Mucosa of descending colon (tissue), 3 donors: ENCODE results near the gene TMEM130. TPM values are rescaled to one million over a fixed set of nuclear protein-coding genes. Genes with fewer than 3 reads are reported as not detected.
A peak's percentile ranks its signal among the peaks of the same experiment; 100 is the strongest.

Experiments
- ATAC-seq: fragments of 200-7000 bp; cut with Tn5 transposase; one replicate; pipeline ENCODE4 v1.9.1; 2020; ENCODE audit warnings: mild to moderate bottlenecking, moderate library complexity
- DNase-seq, 3 donors: peaks; one replicate each; pipeline ENCODE4 v3.0.0-alpha.2; 2020
- H3K36me3 ChIP-seq: fragments of 200-600 bp; one replicate; pipeline ENCODE4 v1.8.0; 2021; ENCODE audit warnings: low read depth, mild to moderate bottlenecking
- H3K4me1 ChIP-seq: fragments of 200-600 bp; one replicate; pipeline ENCODE4 v1.8.0; 2021; ENCODE audit warnings: low read depth, mild to moderate bottlenecking
- H3K4me3 ChIP-seq: fragments of 200-600 bp; one replicate; pipeline ENCODE4 v1.8.0; 2021; ENCODE audit warnings: mild to moderate bottlenecking
- H3K9me3 ChIP-seq: fragments of 200-600 bp; one replicate; pipeline ENCODE4 v1.8.0; 2021; ENCODE audit warnings: mild to moderate bottlenecking
- intact Hi-C, 2 donors: fragments of 100-400 bp; cut with DNase I in 1 of 2; cut with micrococcal nuclease in 1 of 2; formaldehyde crosslinking; loops; one replicate each; pipeline versions ENCODE4 v1.11.0 to v1.11.1; 2022; cut with DNase I, micrococcal nuclease
- total RNA-seq, 3 donors: library from RNA; stranded (reverse); fragmentation: NEBNext Ultra II Directional in 2 of 3; extraction: Animal tissue kit (Norgen Biotek cat#: 25700) in 2 of 3; gene quantifications; one replicate each; pipeline versions ENCODE4 v1.2.1 to v1.2.4, GENCODE V29; 2021 to 2023
- TF ChIP-seq, protein P1 (sequence below): fragments of 200-600 bp; IDR thresholded peaks from one replicate; pipeline ENCODE4 v1.8.0; 2022; ENCODE audit warnings: antibody characterized with exemption, mild to moderate bottlenecking
- donor health status: DM: no; HTN: no; CAD: no; lungs with moderate emphysema.
- donor health status: DM: no; HTN: no; CAD: no.
- donor health status: DM: no; HTN: yes; CAD: no.

The TMEM130 gene
- total RNA-seq, 3 donors from 2014 or later, result 0.22 to 5.4 (median 0.38) TPM

DNA sequence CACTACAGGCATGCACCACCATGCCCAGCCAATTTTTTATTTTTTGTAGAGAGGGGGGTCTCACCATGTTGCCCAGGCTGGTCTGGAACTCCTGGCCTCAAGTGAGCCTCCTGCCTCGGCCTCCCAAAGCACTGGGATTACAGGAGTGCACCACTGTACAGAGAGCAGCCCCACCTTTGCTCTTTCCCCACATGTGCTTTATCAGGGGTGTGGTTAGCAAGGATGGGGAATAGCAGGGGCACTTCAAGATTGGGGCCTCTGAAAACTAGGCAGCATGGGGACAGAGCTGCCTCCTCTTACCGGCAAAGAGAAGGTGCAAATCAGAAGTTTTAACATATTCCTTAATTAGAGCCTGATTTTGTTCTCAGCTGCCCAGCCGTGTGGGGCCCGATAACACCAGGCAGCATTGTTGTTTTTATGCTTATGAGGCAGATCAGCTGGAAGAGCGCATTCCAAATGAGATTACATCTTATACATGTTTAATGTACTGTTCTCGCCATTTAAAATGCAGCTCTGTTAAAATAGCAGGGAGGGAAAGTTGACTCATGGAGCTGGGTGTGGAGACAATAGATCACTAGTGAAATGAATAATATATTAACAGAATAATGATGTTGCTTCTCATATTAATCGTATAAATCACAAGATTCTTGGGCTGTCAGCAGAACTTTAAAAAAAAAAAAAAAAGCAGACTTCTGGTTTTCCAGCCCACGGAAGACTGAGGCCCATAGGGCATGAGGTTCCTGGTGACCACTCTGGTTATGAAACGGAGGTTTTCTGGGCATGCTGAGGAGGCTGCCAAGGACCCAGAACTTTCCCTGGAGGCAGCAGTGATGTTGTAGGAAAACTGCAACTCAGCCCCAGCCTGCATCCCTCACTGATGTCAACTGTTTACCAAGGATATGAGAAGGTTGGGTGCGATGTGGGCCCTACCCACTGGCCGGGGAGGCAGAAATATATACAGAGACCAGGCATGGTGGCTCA lies 62.5 kb downstream of the TMEM130 start:
- H3K4me1 ChIP-seq, result no peaks in the 10 kb centered on the region
- no peaks in the 10 kb centered on the region for H3K36me3 ChIP-seq
- intact Hi-C loops, result no loop called here
- H3K9me3 ChIP-seq, result no peaks in the 10 kb centered on the region
- H3K4me3 ChIP-seq, result no peak overlapping the region
- TF ChIP-seq, protein P1, sequence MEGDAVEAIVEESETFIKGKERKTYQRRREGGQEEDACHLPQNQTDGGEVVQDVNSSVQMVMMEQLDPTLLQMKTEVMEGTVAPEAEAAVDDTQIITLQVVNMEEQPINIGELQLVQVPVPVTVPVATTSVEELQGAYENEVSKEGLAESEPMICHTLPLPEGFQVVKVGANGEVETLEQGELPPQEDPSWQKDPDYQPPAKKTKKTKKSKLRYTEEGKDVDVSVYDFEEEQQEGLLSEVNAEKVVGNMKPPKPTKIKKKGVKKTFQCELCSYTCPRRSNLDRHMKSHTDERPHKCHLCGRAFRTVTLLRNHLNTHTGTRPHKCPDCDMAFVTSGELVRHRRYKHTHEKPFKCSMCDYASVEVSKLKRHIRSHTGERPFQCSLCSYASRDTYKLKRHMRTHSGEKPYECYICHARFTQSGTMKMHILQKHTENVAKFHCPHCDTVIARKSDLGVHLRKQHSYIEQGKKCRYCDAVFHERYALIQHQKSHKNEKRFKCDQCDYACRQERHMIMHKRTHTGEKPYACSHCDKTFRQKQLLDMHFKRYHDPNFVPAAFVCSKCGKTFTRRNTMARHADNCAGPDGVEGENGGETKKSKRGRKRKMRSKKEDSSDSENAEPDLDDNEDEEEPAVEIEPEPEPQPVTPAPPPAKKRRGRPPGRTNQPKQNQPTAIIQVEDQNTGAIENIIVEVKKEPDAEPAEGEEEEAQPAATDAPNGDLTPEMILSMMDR, result no peak
- ATAC-seq (no peak), DNase-seq (no peak)

DNA sequence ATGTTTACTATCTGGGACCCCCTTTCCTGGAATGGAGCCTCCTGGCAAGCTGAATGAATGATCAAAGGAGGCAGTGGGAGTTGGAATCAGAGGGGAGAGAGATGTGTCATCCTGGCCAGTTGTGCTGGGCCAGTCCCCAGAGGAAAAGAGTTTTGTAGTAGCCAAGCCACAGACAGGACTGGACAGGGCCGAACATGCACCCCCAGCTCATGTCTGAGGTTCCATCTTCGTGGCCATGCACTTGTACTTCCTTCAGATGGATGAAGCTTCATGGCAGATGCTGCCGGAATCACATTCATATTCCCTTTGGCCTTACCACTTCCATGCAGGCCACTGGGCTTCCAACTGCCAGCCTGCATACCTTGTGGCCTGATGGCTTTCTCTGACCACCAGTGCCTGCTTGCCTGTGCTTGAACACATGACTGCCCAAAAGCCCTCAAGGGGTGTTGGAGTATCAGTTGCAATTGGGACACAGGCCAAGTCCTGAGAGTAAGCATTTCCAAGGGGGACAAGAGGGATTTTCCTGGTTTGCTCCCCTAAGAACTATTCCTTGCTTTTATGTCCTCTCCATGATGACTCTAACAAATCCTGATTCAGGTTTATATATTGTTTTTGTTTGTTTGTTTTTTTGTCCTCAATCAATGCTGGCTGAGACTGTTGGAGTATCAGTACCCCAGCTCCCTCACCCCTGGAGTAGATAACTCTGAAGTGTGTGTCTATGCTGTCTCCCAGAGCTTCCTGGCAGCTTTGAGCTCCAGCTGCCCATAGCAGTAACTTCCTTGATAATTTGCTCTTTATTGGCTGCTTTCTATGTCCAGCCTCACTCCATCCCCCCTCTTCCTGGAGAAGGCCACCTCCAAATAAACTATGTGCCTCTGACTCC lies 63.6 kb downstream of the TMEM130 start:
- ATAC-seq (no peak), DNase-seq (no peak)
- Histone ChIP-seq H3K36me3 (no peaks in the 10 kb centered on the region), H3K4me1 (no peaks in the 10 kb centered on the region), H3K4me3 (no peak overlapping the region), H3K9me3 (peaks cover 5% of the 10 kb centered on the region)
- intact Hi-C loops, result no loop called here
- TF ChIP-seq, protein P1, result no peak

DNA sequence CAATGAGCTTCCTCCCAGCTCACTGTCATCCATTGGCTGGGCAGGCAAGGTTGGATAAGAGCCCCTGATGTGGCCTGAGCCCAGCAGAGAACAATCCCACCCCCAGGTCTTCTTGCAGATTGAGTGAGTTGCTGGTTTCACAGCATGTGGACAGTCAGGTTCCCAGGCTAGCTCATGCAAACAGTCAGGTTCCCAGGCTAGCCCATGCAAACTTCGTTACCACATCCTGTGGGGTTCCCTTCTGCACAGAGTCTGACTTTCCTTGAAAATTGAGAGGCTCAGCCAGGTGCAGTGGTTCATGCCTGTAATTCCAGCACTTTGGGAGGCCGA lies 67.1 kb downstream of the TMEM130 start:
- DNase-seq (no peak), ATAC-seq (no peak)
- TF ChIP-seq, protein P1, result no peak
- no peaks in the 10 kb centered on the region for H3K36me3 ChIP-seq
- H3K9me3 ChIP-seq, result peaks cover 10% of the 10 kb centered on the region
- intact Hi-C loops, result no loop called here
- no peak overlapping the region for H3K4me3 ChIP-seq
- H3K4me1 ChIP-seq, result no peaks in the 10 kb centered on the region

DNA sequence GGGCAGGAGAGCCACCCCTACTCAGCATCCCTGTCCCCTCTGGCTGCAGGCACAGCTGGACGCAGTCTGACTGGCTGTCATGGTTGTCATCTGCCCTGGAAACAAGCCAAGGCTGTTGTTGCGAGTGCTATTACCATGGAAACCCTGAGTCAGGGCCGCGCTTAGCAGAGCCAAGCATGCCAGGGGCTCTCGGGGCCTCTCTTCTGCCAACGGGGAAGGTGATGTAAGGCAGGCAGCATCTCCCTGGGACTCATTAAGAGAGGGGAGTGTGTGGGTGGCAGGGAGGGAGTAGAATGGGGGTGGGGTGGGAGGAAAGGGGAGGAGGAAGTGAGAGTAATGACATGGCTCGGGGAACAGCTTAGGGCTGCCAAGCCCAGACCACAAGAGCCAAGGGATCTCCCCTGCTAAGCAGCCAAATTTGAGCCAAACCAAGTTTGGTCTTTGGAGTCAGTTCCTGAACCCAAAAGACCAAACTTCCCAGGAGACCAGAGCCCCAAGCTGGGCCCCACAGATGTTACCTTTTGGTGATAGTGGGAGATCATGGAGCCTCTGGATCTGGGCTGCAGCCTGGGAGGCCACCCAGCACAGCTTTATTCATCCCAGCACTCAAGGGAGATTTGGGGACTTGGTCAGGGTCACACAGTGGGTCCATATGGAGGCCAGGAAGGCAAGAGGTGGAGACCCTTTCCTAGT lies 67.6 kb downstream of the TMEM130 start:
- ATAC-seq (peak; percentile 38), DNase-seq (peak in 1 of 3 donors; percentile 7)
- TF ChIP-seq, protein P1, result no peak
- H3K36me3 ChIP-seq, result no peaks in the 10 kb centered on the region
- intact Hi-C loops, result no loop called here
- H3K9me3 ChIP-seq, result peaks cover 10% of the 10 kb centered on the region
- H3K4me1 ChIP-seq, result no peaks in the 10 kb centered on the region
- H3K4me3 ChIP-seq, result no peak overlapping the region

DNA sequence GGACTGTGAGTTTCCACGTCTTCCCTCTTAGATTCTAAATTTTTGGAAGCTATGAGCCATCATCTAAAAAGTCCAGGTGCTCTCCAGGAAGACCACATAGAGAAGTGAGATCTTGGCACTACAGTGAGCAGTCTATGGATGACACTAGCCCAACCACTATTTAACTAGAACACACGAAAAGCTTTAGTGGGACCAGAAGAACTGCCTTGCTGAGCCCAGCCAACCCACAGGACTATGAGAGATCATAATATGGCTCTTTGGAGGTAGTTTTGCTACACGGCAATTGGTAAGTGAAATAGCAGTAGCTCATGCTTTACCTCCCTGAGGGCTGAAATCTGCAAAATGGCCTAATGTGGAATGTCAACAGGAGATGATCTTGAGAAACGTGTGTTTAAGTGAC lies 68.8 kb downstream of the TMEM130 start:
- no peaks in the 10 kb centered on the region for H3K36me3 ChIP-seq
- intact Hi-C loops, result no loop called here
- no peak overlapping the region for H3K4me3 ChIP-seq
- TF ChIP-seq, protein P1, result no peak
- no peak for ATAC-seq
- peaks cover 10% of the 10 kb centered on the region for H3K9me3 ChIP-seq
- no peaks in the 10 kb centered on the region for H3K4me1 ChIP-seq
- no peak for DNase-seq
